ENCODE data around the gene MEIOB. TPM values are rescaled to one million over a fixed set of nuclear protein-coding genes. Genes with fewer than 3 reads are reported as not detected.

Gene MEIOB
- total RNA-seq, 3 donors from 2014 or later (not counting 1 experiment from before 2014, with no cell fraction given) = not detected

- intact Hi-C loops (cut with micrococcal nuclease) = no loop called here
- H3K27me3 Mint-ChIP-seq (ENCODE audit: low read depth in 2 of 2) = no peaks in the 10 kb centered on the region
- no peaks in the 10 kb centered on the region for H3K9me3 ChIP-seq (ENCODE audit: control insufficient read depth, insufficient read depth, low read length)
- H3K27ac Mint-ChIP-seq = no peak overlapping the region
- H3K36me3 Mint-ChIP-seq = no peaks in the 10 kb centered on the region
- DNase-seq (no peak), ATAC-seq (no peak)
- H3K4me1 ChIP-seq (ENCODE audit: control insufficient read depth, insufficient read depth, low read length) = peaks cover 10% of the 10 kb centered on the region
- no peak overlapping the region for H3K4me3 Mint-ChIP-seq
- H3K27me3 ChIP-seq (ENCODE audit: control insufficient read depth, insufficient read depth, low read length) = no peaks in the 10 kb centered on the region
- 86% methylated on average over 19 of the region's 19 CpGs for WGBS (ENCODE audit: insufficient coverage)
- no peaks in the 10 kb centered on the region for H3K9me3 Mint-ChIP-seq
- no peak overlapping the region for H3K27ac ChIP-seq (ENCODE audit: low read length)
- H3K4me3 ChIP-seq (ENCODE audit: low read length) = no peak overlapping the region
- peaks cover 2% of the 10 kb centered on the region for H3K36me3 ChIP-seq (ENCODE audit: control insufficient read depth, insufficient read depth, low read length)
- no peak for TF ChIP-seq CTCF (IDR thresholded peaks at IDR 0.05)
- peaks cover 9 to 12% of the 10 kb centered on the region in 2 donors for H3K4me1 Mint-ChIP-seq
Measured at GRCh38 chr16:1831186-1832075, 40.5 kb downstream of the MEIOB start.

GRCh38 chr16:1830213-1830612 is 41.8 kb downstream of the MEIOB start:
- no peak for ATAC-seq

GRCh38 chr16:1828645-1829410 is 43.1 kb downstream of the MEIOB start:
- peaks cover 9 to 21% of the 10 kb centered on the region in 2 donors for H3K4me1 Mint-ChIP-seq
- intact Hi-C loops (cut with micrococcal nuclease) = no loop called here

More at GRCh38 chr16:1830213-1830612, 41.8 kb downstream of the MEIOB start:
- no peak for DNase-seq
- H3K4me3 ChIP-seq (ENCODE audit: low read length) = no peak overlapping the region
- Mint-ChIP-seq H3K36me3 (no peaks in the 10 kb centered on the region), H3K9me3 (no peaks in the 10 kb centered on the region), H3K27me3 (ENCODE audit: low read depth in 2 of 2) (no peaks in the 10 kb centered on the region), H3K27ac (no peak overlapping the region), H3K4me3 (no peak overlapping the region), H3K4me1 (peaks cover 9 to 12% of the 10 kb centered on the region in 2 donors)
- intact Hi-C loops (cut with micrococcal nuclease) = no loop called here
- no peak overlapping the region for H3K27ac ChIP-seq (ENCODE audit: low read length)
- no peaks in the 10 kb centered on the region for H3K9me3 ChIP-seq (ENCODE audit: control insufficient read depth, insufficient read depth, low read length)
- H3K36me3 ChIP-seq (ENCODE audit: control insufficient read depth, insufficient read depth, low read length) = peaks cover 2% of the 10 kb centered on the region
- WGBS (ENCODE audit: insufficient coverage) = 92% methylated on average over 3 of the region's 3 CpGs
- no peak for TF ChIP-seq CTCF (IDR thresholded peaks at IDR 0.05)
- H3K27me3 ChIP-seq (ENCODE audit: control insufficient read depth, insufficient read depth, low read length) = no peaks in the 10 kb centered on the region
- H3K4me1 ChIP-seq (ENCODE audit: control insufficient read depth, insufficient read depth, low read length) = peaks cover 18% of the 10 kb centered on the region

More at GRCh38 chr16:1828645-1829410, 43.1 kb downstream of the MEIOB start:
- H3K36me3 ChIP-seq (ENCODE audit: control insufficient read depth, insufficient read depth, low read length) = peaks cover 2% of the 10 kb centered on the region
- H3K4me3 ChIP-seq (ENCODE audit: low read length) = no peak overlapping the region
- no peaks in the 10 kb centered on the region for H3K9me3 Mint-ChIP-seq
- peaks cover 23% of the 10 kb centered on the region for H3K4me1 ChIP-seq (ENCODE audit: control insufficient read depth, insufficient read depth, low read length)
- no peaks in the 10 kb centered on the region for H3K27me3 ChIP-seq (ENCODE audit: control insufficient read depth, insufficient read depth, low read length)
- no peak for TF ChIP-seq CTCF (IDR thresholded peaks at IDR 0.05)
- ATAC-seq = no peak
- H3K27ac Mint-ChIP-seq = no peak overlapping the region
- WGBS (ENCODE audit: insufficient coverage) = 86% methylated on average over 10 of the region's 11 CpGs
- peak overlapping the region; percentile 65 for H3K4me3 Mint-ChIP-seq
- no peaks in the 10 kb centered on the region for H3K27me3 Mint-ChIP-seq (ENCODE audit: low read depth in 2 of 2)
- no peak overlapping the region for H3K27ac ChIP-seq (ENCODE audit: low read length)
- H3K36me3 Mint-ChIP-seq = no peaks in the 10 kb centered on the region
- no peaks in the 10 kb centered on the region for H3K9me3 ChIP-seq (ENCODE audit: control insufficient read depth, insufficient read depth, low read length)
- DNase-seq = no peak

Data from natural killer cell (primary cell).